Spleen (tissue), 11 donors: Measurements from ENCODE around the gene SLC25A38. TPM values are rescaled to one million over a fixed set of nuclear protein-coding genes. Genes with fewer than 3 reads are reported as not detected.

Source experiments
- DNase-seq: peaks from one replicate; pipeline ENCODE4 v3.0.0-alpha.2; 2020
- H3K27ac ChIP-seq, 8 donors: fragments of 200-600 bp; sonication (generic) in 7 of 8; 1 replicate in 4 of 8; 2 replicates in 4 of 8; pipeline versions ENCODE4 v1.5.0 to v1.8.0; 2016 to 2021; ENCODE audit warnings: inconsistent platforms in 4 of 8, mild to moderate bottlenecking in 4 of 8, moderate library complexity in 1 of 8
- H3K27me3 ChIP-seq, 7 donors: fragments of 200-600 bp; sonication (generic) in 6 of 7; replicated peaks in 1 of 7; 1 replicate in 4 of 7; 2 replicates in 3 of 7; pipeline versions ENCODE4 v1.5.0 to v1.8.0; 2016 to 2021; ENCODE audit warnings: inconsistent platforms in 3 of 7, mild to moderate bottlenecking in 1 of 7
- H3K36me3 ChIP-seq, 6 donors: fragments of 200-600 bp; sonication (generic) in 5 of 6; 1 replicate in 4 of 6; 2 replicates in 2 of 6; pipeline versions ENCODE4 v1.5.0 to v1.8.0; 2016 to 2021; ENCODE audit warnings: inconsistent platforms in 2 of 6
- H3K4me1 ChIP-seq, 6 donors: fragments of 200-600 bp; sonication (generic) in 5 of 6; 1 replicate in 3 of 6; 2 replicates in 3 of 6; pipeline versions ENCODE4 v1.5.0 to v1.8.0; 2016 to 2021; ENCODE audit warnings: inconsistent platforms in 3 of 6
- H3K4me3 ChIP-seq, 8 donors: fragments of 200-600 bp; sonication (generic) in 7 of 8; 1 replicate in 4 of 8; 2 replicates in 4 of 8; pipeline versions ENCODE4 v1.5.0 to v1.8.0; 2016 to 2021; ENCODE audit warnings: inconsistent platforms in 4 of 8, mild to moderate bottlenecking in 4 of 8, moderate library complexity in 2 of 8
- H3K9me3 ChIP-seq, 8 donors: fragments of 200-600 bp; sonication (generic) in 7 of 8; 1 replicate in 4 of 8; 2 replicates in 4 of 8; pipeline versions ENCODE4 v1.5.0 to v1.8.0; 2016 to 2021; ENCODE audit warnings: inconsistent platforms in 4 of 8
- CTCF ChIP-seq, 11 experiments: fragments of 200-600 bp in 7 of 11; fragments of 450-650 bp in 4 of 11; sonication (generic) in 4 of 11; IDR thresholded peaks in 8 of 11; conservative IDR thresholded peaks in 3 of 11; 1 replicate in 7 of 11; 2 replicates in 4 of 11; pipeline versions ENCODE4 v1.4.0 to v1.8.0; 2016 to 2021; ENCODE audit warnings: antibody characterized with exemption in 11 of 11, inconsistent platforms in 4 of 11, mild to moderate bottlenecking in 1 of 11
- POLR2A ChIP-seq, 3 donors: fragments of 450-650 bp; IDR thresholded peaks; one replicate each; pipeline ENCODE4 v1.5.1; 2017; ENCODE audit warnings: antibody characterized with exemption in 3 of 3, mild to moderate bottlenecking in 1 of 3
- POLR2AphosphoS5 ChIP-seq, 3 donors: sonication (generic); formaldehyde crosslinking; IDR thresholded peaks; one replicate each; pipeline ENCODE4 v1.5.1; 2017; ENCODE audit warnings: antibody characterized with exemption in 3 of 3
- WGBS, 5 donors: extraction: QIAGEN DNeasy Blood & Tissue Kit in 3 of 5; methylation state at CpG; one replicate each; pipeline versions ENCODE4 v1.1.5 to v1.1.7; 2013 to 2018; 5-methylcytosine and 5-hydroxymethylcytosine counted together
- intact Hi-C: fragments of 100-400 bp; cut with DNase I; formaldehyde crosslinking; loops from one replicate; pipeline ENCODE4 v1.15.0; 2023; ENCODE audit warnings: low total_unique reads
- polyA plus RNA-seq, 3 donors: library from polyadenylated mRNA; stranded (reverse); fragments of 200-250 nt; gene quantifications; one replicate each; pipeline ENCODE4 v1.2.1, GENCODE V29; 2013
- total RNA-seq, 7 donors: library from RNA; depleted of rRNA in 3 of 7; stranded (reverse); fragments of >200 nt in 3 of 7; fragmentation: NEBNext Ultra II Directional in 4 of 7; extraction: Animal tissue kit (Norgen Biotek cat#: 25700) in 4 of 7; gene quantifications; one replicate each; pipeline versions ENCODE4 v1.1.0 to v1.2.1, GENCODE V29; 2016 to 2021
- donor health status: healthy with polysubstance abuse.
- donor health status: DM: no; HTN: no; CAD: no; lungs with moderate emphysema.
- donor health status: DM: no; HTN: no; CAD: no.
- donor health status: Bipolar disorder and iron deficiency.
- donor health status: healthy.
- donor health status: DM: no; HTN: no; CAD: no.
- donor health status: DM: yes; HTN: yes; CAD: no.

Gene SLC25A38
- total and polyA plus RNA-seq, 10 donors, result 23.7 to 38.4 (median 27.1) TPM

- peaks cover 0 to 46% (median 29%) of the 10 kb centered on the region in 6 donors for H3K36me3 ChIP-seq
- intact Hi-C loops, result no loop called here
- peaks cover 27 to 48% (median 41%) of the 10 kb centered on the region in 6 donors for H3K4me1 ChIP-seq
- H3K4me3 ChIP-seq, result peak overlapping the region; percentile 62 to 95 (median 87)
- no peak for DNase-seq
- WGBS, 5 donors, result 73 to 80% (median 75%) methylated on average over 13 of the region's 13 CpGs
- H3K27me3 ChIP-seq, result no peaks in the 10 kb centered on the region
- H3K27ac ChIP-seq, result peak overlapping the region; percentile 84 to 92 (median 88)
- no peaks in the 10 kb centered on the region for H3K9me3 ChIP-seq
- no peak for TF ChIP-seq POLR2AphosphoS5 (IDR thresholded peaks at IDR 0.05)
- no peak for TF ChIP-seq CTCF (IDR thresholded peaks at IDR 0.05 in 8 of 11, conservative IDR thresholded peaks at IDR 0.05 in 3 of 11)
- no peak for TF ChIP-seq POLR2A (IDR thresholded peaks at IDR 0.05)
Measured at GRCh38 chr3:39405687-39406367, 22.7 kb downstream of the SLC25A38 start.

GRCh38 chr3:39406368-39407258 lies 23.4 kb downstream of the SLC25A38 start, which contains the start of gene RPSA:
Gene RPSA, plus strand, starts transcription at chr3:39406720. Its CDS starts 934 bp downstream, at chr3:39407654.
- WGBS, 5 donors, result 0 to 1% (median 0%) methylated on average over 59 to 63 of the region's 63 CpGs
- H3K4me1 ChIP-seq, result peaks cover 27 to 54% (median 43%) of the 10 kb centered on the region in 6 donors
- peak within 1 kb of the TSS; percentile 84 to 92 (median 88) for H3K27ac ChIP-seq
- peak within 1 kb of the TSS; percentile 62 to 95 (median 87) for H3K4me3 ChIP-seq
- no peaks in the 10 kb centered on the region for H3K27me3 ChIP-seq
- intact Hi-C loops, result no loop called here
- peak; percentile 30 to 89 (median 78) for TF ChIP-seq POLR2A (IDR thresholded peaks at IDR 0.05)
- TF ChIP-seq POLR2AphosphoS5 (IDR thresholded peaks at IDR 0.05), result peak; percentile 96 to 100 (median 97)
- peak in 10 of 11 experiments; percentile 15 to 62 (median 36) for TF ChIP-seq CTCF (IDR thresholded peaks at IDR 0.05 in 8 of 11, conservative IDR thresholded peaks at IDR 0.05 in 3 of 11)
- no peaks in the 10 kb centered on the region for H3K9me3 ChIP-seq
- peaks cover 6 to 46% (median 37%) of the 10 kb centered on the region in 6 donors for H3K36me3 ChIP-seq
- DNase-seq, result peak; percentile 99

GRCh38 chr3:39407259-39407629 lies 24.1 kb downstream of the SLC25A38 start:
- 6 to 14% (median 8%) methylated on average over 9 of the region's 9 CpGs for WGBS, 5 donors
- peaks cover 6 to 48% (median 43%) of the 10 kb centered on the region in 6 donors for H3K36me3 ChIP-seq
- H3K27me3 ChIP-seq, result no peaks in the 10 kb centered on the region
- intact Hi-C loops, result no loop called here
- H3K4me1 ChIP-seq, result peaks cover 27 to 57% (median 43%) of the 10 kb centered on the region in 6 donors
- peak overlapping the region; percentile 84 to 92 (median 88) for H3K27ac ChIP-seq
- no peaks in the 10 kb centered on the region for H3K9me3 ChIP-seq
- H3K4me3 ChIP-seq, result peak overlapping the region; percentile 62 to 95 (median 87)
- TF ChIP-seq POLR2A (IDR thresholded peaks at IDR 0.05), result no peak
- TF ChIP-seq POLR2AphosphoS5 (IDR thresholded peaks at IDR 0.05), result no peak
- TF ChIP-seq CTCF (IDR thresholded peaks at IDR 0.05 in 8 of 11, conservative IDR thresholded peaks at IDR 0.05 in 3 of 11), result no peak
- DNase-seq, result no peak
